Measurements from ENCODE around the gene TMEM135. TPM values are rescaled to one million over a fixed set of nuclear protein-coding genes. Genes with fewer than 3 reads are reported as not detected.

The TMEM135 gene
- total RNA-seq, 5 donors from 2014 or later (not counting 1 experiment from before 2014, with no cell fraction given): 6.3 to 20.8 (median 12.7) TPM

GRCh38 chr11:87258171-87258833 is 220.6 kb downstream of the TMEM135 start:
- no peak for ATAC-seq (replicated peaks in 1 of 4)
- peaks cover 10 to 18% (median 11%) of the 10 kb centered on the region in 3 donors for H3K4me1 Mint-ChIP-seq
- H3K4me3 Mint-ChIP-seq: no peak overlapping the region
- no peak for DNase-seq
- H3K4me3 ChIP-seq (ENCODE audit: control insufficient read depth in 1 of 2, extremely low read depth in 1 of 2, low read length in 1 of 2): no peak overlapping the region
- no peaks in the 10 kb centered on the region for H3K36me3 ChIP-seq (ENCODE audit: control insufficient read depth in 2 of 2, extremely low read depth in 1 of 2, insufficient read depth in 1 of 2, low read length in 1 of 2)
- no peaks in the 10 kb centered on the region for H3K4me1 ChIP-seq (ENCODE audit: control insufficient read depth in 1 of 2, extremely low read depth in 1 of 2, insufficient read depth in 2 of 2, low read length in 2 of 2)
- no peaks in the 10 kb centered on the region for H3K27me3 Mint-ChIP-seq
- H3K27me3 ChIP-seq (replicated peaks in 1 of 2; ENCODE audit: control insufficient read depth in 2 of 2, extremely low read depth in 1 of 2, insufficient read depth in 2 of 2, low read length in 1 of 2): no peaks in the 10 kb centered on the region
- 80% methylated on average over 1 of the region's 1 CpG for WGBS (ENCODE audit: insufficient coverage)
- H3K9me3 ChIP-seq: no peaks in the 10 kb centered on the region
- H3K27ac ChIP-seq (ENCODE audit: low read length): no peak overlapping the region
- no peak overlapping the region for H3K27ac Mint-ChIP-seq
- H3K36me3 Mint-ChIP-seq: peaks cover 15% of the 10 kb centered on the region
- CTCF ChIA-PET: no interaction called here
- POLR2A ChIA-PET: no interaction called here
- no peaks in the 10 kb centered on the region for H3K9me3 Mint-ChIP-seq

GRCh38 chr11:87259736-87260135 is 222.0 kb downstream of the TMEM135 start:
- CTCF ChIA-PET: no interaction called here
- POLR2A ChIA-PET: no interaction called here
- DNase-seq (no peak), ATAC-seq (replicated peaks in 1 of 4) (no peak)
- H3K4me1 Mint-ChIP-seq: peaks cover 7 to 14% (median 8%) of the 10 kb centered on the region in 3 donors
- H3K9me3 Mint-ChIP-seq: no peaks in the 10 kb centered on the region
- H3K27me3 ChIP-seq (replicated peaks in 1 of 2; ENCODE audit: control insufficient read depth in 2 of 2, extremely low read depth in 1 of 2, insufficient read depth in 2 of 2, low read length in 1 of 2): no peaks in the 10 kb centered on the region
- no peaks in the 10 kb centered on the region for H3K4me1 ChIP-seq (ENCODE audit: control insufficient read depth in 1 of 2, extremely low read depth in 1 of 2, insufficient read depth in 2 of 2, low read length in 2 of 2)
- H3K4me3 ChIP-seq (ENCODE audit: control insufficient read depth in 1 of 2, extremely low read depth in 1 of 2, low read length in 1 of 2): no peak overlapping the region
- H3K9me3 ChIP-seq: no peaks in the 10 kb centered on the region
- H3K36me3 ChIP-seq (ENCODE audit: control insufficient read depth in 2 of 2, extremely low read depth in 1 of 2, insufficient read depth in 1 of 2, low read length in 1 of 2): no peaks in the 10 kb centered on the region
- H3K27ac ChIP-seq (ENCODE audit: low read length): no peak overlapping the region
- H3K36me3 Mint-ChIP-seq: peaks cover 15% of the 10 kb centered on the region
- WGBS (ENCODE audit: insufficient coverage): no CpG with 5 or more reads among the region's 1 CpG
- H3K27me3 Mint-ChIP-seq: no peaks in the 10 kb centered on the region
- H3K4me3 Mint-ChIP-seq: no peak overlapping the region
- no peak overlapping the region for H3K27ac Mint-ChIP-seq

GRCh38 chr11:87260811-87261210 is 223.1 kb downstream of the TMEM135 start:
- no peak overlapping the region for H3K27ac ChIP-seq (ENCODE audit: low read length)
- no peak for ATAC-seq (replicated peaks in 1 of 4)
- Mint-ChIP-seq H3K27me3 (no peaks in the 10 kb centered on the region), H3K36me3 (peaks cover 15% of the 10 kb centered on the region), H3K27ac (no peak overlapping the region), H3K4me3 (no peak overlapping the region), H3K4me1 (peaks cover 0 to 5% (median 0%) of the 10 kb centered on the region in 3 donors), H3K9me3 (no peaks in the 10 kb centered on the region)
- H3K36me3 ChIP-seq (ENCODE audit: control insufficient read depth in 2 of 2, extremely low read depth in 1 of 2, insufficient read depth in 1 of 2, low read length in 1 of 2): no peaks in the 10 kb centered on the region
- ChIA-PET CTCF (no interaction called here), POLR2A (interaction anchor here in 1 of 2 donors (0.6 kb wide), 1 partner anchor 10 kb away, joined by 3 read pairs; no protein-coding TSS in a partner anchor)
- H3K9me3 ChIP-seq: no peaks in the 10 kb centered on the region
- no peaks in the 10 kb centered on the region for H3K27me3 ChIP-seq (replicated peaks in 1 of 2; ENCODE audit: control insufficient read depth in 2 of 2, extremely low read depth in 1 of 2, insufficient read depth in 2 of 2, low read length in 1 of 2)
- no CpG with 5 or more reads among the region's 3 CpGs for WGBS (ENCODE audit: insufficient coverage)
- H3K4me3 ChIP-seq (ENCODE audit: control insufficient read depth in 1 of 2, extremely low read depth in 1 of 2, low read length in 1 of 2): no peak overlapping the region
- DNase-seq: no peak
- no peaks in the 10 kb centered on the region for H3K4me1 ChIP-seq (ENCODE audit: control insufficient read depth in 1 of 2, extremely low read depth in 1 of 2, insufficient read depth in 2 of 2, low read length in 2 of 2)

- no peak for DNase-seq
- H3K36me3 ChIP-seq (ENCODE audit: control insufficient read depth in 2 of 2, extremely low read depth in 1 of 2, insufficient read depth in 1 of 2, low read length in 1 of 2): no peaks in the 10 kb centered on the region
- no peak for ATAC-seq (replicated peaks in 1 of 4)
- Mint-ChIP-seq H3K27me3 (no peaks in the 10 kb centered on the region), H3K4me1 (no peaks in the 10 kb centered on the region), H3K4me3 (no peak overlapping the region), H3K9me3 (no peaks in the 10 kb centered on the region), H3K36me3 (peaks cover 14% of the 10 kb centered on the region), H3K27ac (no peak overlapping the region)
- POLR2A ChIA-PET: interaction anchor here in 1 of 2 donors (1.0 kb wide), 1 partner anchor 10 kb away, joined by 4 read pairs; no protein-coding TSS in a partner anchor
- no peak overlapping the region for H3K4me3 ChIP-seq (ENCODE audit: control insufficient read depth in 1 of 2, extremely low read depth in 1 of 2, low read length in 1 of 2)
- H3K27ac ChIP-seq (ENCODE audit: low read length): no peak overlapping the region
- no CpG with 5 or more reads among the region's 2 CpGs for WGBS (ENCODE audit: insufficient coverage)
- no peaks in the 10 kb centered on the region for H3K9me3 ChIP-seq
- CTCF ChIA-PET: interaction anchor here in 1 of 2 donors (0.5 kb wide), 1 partner anchor 283 kb away, joined by 3 read pairs; no protein-coding TSS in a partner anchor
- H3K4me1 ChIP-seq (ENCODE audit: control insufficient read depth in 1 of 2, extremely low read depth in 1 of 2, insufficient read depth in 2 of 2, low read length in 2 of 2): no peaks in the 10 kb centered on the region
- no peaks in the 10 kb centered on the region for H3K27me3 ChIP-seq (replicated peaks in 1 of 2; ENCODE audit: control insufficient read depth in 2 of 2, extremely low read depth in 1 of 2, insufficient read depth in 2 of 2, low read length in 1 of 2)
These were observed 225.6 kb downstream of the TMEM135 start for GRCh38 chr11:87263264-87263838.

- Mint-ChIP-seq H3K27me3 (no peaks in the 10 kb centered on the region), H3K27ac (no peak overlapping the region), H3K4me3 (no peak overlapping the region), H3K4me1 (no peaks in the 10 kb centered on the region), H3K36me3 (peaks cover 8% of the 10 kb centered on the region), H3K9me3 (no peaks in the 10 kb centered on the region)
- H3K27me3 ChIP-seq (replicated peaks in 1 of 2; ENCODE audit: control insufficient read depth in 2 of 2, extremely low read depth in 1 of 2, insufficient read depth in 2 of 2, low read length in 1 of 2): no peaks in the 10 kb centered on the region
- no peak overlapping the region for H3K4me3 ChIP-seq (ENCODE audit: control insufficient read depth in 1 of 2, extremely low read depth in 1 of 2, low read length in 1 of 2)
- H3K4me1 ChIP-seq (ENCODE audit: control insufficient read depth in 1 of 2, extremely low read depth in 1 of 2, insufficient read depth in 2 of 2, low read length in 2 of 2): no peaks in the 10 kb centered on the region
- DNase-seq: no peak
- no peaks in the 10 kb centered on the region for H3K36me3 ChIP-seq (ENCODE audit: control insufficient read depth in 2 of 2, extremely low read depth in 1 of 2, insufficient read depth in 1 of 2, low read length in 1 of 2)
- ChIA-PET POLR2A (interaction anchor here in 1 of 2 donors (0.8 kb wide), 1 partner anchor 165 kb away, joined by 3 read pairs; no protein-coding TSS in a partner anchor), CTCF (interaction anchor here in 1 of 2 donors (0.5 kb wide), 1 partner anchor 284 kb away, joined by 3 read pairs; no protein-coding TSS in a partner anchor)
- no peak for ATAC-seq (replicated peaks in 1 of 4)
- no peaks in the 10 kb centered on the region for H3K9me3 ChIP-seq
- H3K27ac ChIP-seq (ENCODE audit: low read length): no peak overlapping the region
These were observed 226.2 kb downstream of the TMEM135 start for GRCh38 chr11:87263979-87264378.

- Mint-ChIP-seq H3K4me3 (no peak overlapping the region), H3K27ac (no peak overlapping the region), H3K4me1 (no peaks in the 10 kb centered on the region), H3K9me3 (no peaks in the 10 kb centered on the region), H3K36me3 (peaks cover 3% of the 10 kb centered on the region), H3K27me3 (no peaks in the 10 kb centered on the region)
- ATAC-seq (replicated peaks in 1 of 4) (no peak), DNase-seq (no peak)
- POLR2A ChIA-PET: interaction anchor here in 1 of 2 donors (0.6 kb wide), 1 partner anchor 326 kb away, joined by 3 read pairs; no protein-coding TSS in a partner anchor
- CTCF ChIA-PET: no interaction called here
- H3K27ac ChIP-seq (ENCODE audit: low read length): no peak overlapping the region
- no peaks in the 10 kb centered on the region for H3K9me3 ChIP-seq
- H3K4me3 ChIP-seq (ENCODE audit: control insufficient read depth in 1 of 2, extremely low read depth in 1 of 2, low read length in 1 of 2): no peak overlapping the region
- H3K36me3 ChIP-seq (ENCODE audit: control insufficient read depth in 2 of 2, extremely low read depth in 1 of 2, insufficient read depth in 1 of 2, low read length in 1 of 2): no peaks in the 10 kb centered on the region
- H3K27me3 ChIP-seq (replicated peaks in 1 of 2; ENCODE audit: control insufficient read depth in 2 of 2, extremely low read depth in 1 of 2, insufficient read depth in 2 of 2, low read length in 1 of 2): no peaks in the 10 kb centered on the region
- H3K4me1 ChIP-seq (ENCODE audit: control insufficient read depth in 1 of 2, extremely low read depth in 1 of 2, insufficient read depth in 2 of 2, low read length in 2 of 2): no peaks in the 10 kb centered on the region
These were observed 227.4 kb downstream of the TMEM135 start for GRCh38 chr11:87265132-87265531.

All from T-cell (primary cell).